HL-60 (cell line): ENCODE results near the gene CFAP45.

Experiments used
- DNase-seq, 2 experiments: peaks; one replicate each; pipeline ENCODE4 v3.0.0-alpha.2; 2010 to 2020; ENCODE audit warnings: low read depth in 1 of 2, low spot score in 1 of 2
- H3K27ac ChIP-seq: fragments of 250-450 bp; sonication (Bioruptor Pico); replicated peaks from 2 replicates; pipeline ENCODE4 v1.5.1; 2020; ENCODE audit warnings: mild to moderate bottlenecking, moderate library complexity
- H3K27me3 ChIP-seq: fragments of 250-450 bp; sonication (Bioruptor Pico); 2 replicates; pipeline ENCODE4 v1.5.1; 2021; ENCODE audit warnings: mild to moderate bottlenecking, moderate library complexity; ENCODE audit not compliant: insufficient read depth, poor library complexity, severe bottlenecking
- H3K4me3 ChIP-seq: replicated peaks from 2 replicates; pipeline ENCODE4 v1.5.1; 2011; ENCODE audit warnings: mild to moderate bottlenecking, control low read depth, low read length; ENCODE audit not compliant: insufficient read depth
- GABPA ChIP-seq: IDR thresholded peaks from 2 replicates; pipeline ENCODE4 v1.6.1; 2012; ENCODE audit warnings: low read depth
- POLR2AphosphoS5 ChIP-seq: IDR thresholded peaks from 2 replicates; pipeline ENCODE4 v1.6.1; 2012; ENCODE audit warnings: low read depth
- SPI1 ChIP-seq: IDR thresholded peaks from 2 replicates; pipeline ENCODE4 v1.6.1; 2012; ENCODE audit warnings: low read depth, mild to moderate bottlenecking, borderline replicate concordance
- TF ChIP-seq, protein P1 (sequence below): IDR thresholded peaks from 2 replicates; pipeline ENCODE4 v1.6.1; 2012; ENCODE audit warnings: low read depth; ENCODE audit not compliant: insufficient replicate concordance
- TF ChIP-seq, protein P2 (sequence below): IDR thresholded peaks from one replicate; pipeline ENCODE4 v1.5.1; 2011; ENCODE audit warnings: low read length, control low read depth, inconsistent platforms; ENCODE audit not compliant: insufficient read depth

CFAP45 gene

DNA sequence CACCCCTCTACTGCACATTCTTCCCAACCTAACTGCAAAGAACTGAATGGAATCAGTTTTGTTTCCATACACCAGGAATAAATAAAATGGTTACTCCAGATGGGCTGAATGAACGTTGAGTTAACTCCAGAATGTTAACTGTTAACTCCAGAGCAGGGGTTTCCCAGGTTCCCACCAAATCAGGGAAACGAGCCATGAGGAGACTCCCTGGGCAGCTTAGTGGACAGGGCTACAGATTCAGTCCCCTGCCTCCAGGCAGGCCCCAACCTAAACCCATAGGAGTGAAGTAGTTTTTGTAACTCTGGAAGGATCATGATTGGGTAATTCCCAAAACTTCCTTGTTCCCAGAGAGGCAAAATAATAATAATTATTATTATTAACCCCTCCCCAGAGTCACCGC is 51.6 kb downstream of the CFAP45 start:
- no peak overlapping the region for H3K27ac ChIP-seq
- H3K27me3 ChIP-seq: peaks cover 8% of the 10 kb centered on the region
- TF ChIP-seq SPI1 (no peak), POLR2AphosphoS5 (no peak), GABPA (no peak)
- TF ChIP-seq, protein P1, sequence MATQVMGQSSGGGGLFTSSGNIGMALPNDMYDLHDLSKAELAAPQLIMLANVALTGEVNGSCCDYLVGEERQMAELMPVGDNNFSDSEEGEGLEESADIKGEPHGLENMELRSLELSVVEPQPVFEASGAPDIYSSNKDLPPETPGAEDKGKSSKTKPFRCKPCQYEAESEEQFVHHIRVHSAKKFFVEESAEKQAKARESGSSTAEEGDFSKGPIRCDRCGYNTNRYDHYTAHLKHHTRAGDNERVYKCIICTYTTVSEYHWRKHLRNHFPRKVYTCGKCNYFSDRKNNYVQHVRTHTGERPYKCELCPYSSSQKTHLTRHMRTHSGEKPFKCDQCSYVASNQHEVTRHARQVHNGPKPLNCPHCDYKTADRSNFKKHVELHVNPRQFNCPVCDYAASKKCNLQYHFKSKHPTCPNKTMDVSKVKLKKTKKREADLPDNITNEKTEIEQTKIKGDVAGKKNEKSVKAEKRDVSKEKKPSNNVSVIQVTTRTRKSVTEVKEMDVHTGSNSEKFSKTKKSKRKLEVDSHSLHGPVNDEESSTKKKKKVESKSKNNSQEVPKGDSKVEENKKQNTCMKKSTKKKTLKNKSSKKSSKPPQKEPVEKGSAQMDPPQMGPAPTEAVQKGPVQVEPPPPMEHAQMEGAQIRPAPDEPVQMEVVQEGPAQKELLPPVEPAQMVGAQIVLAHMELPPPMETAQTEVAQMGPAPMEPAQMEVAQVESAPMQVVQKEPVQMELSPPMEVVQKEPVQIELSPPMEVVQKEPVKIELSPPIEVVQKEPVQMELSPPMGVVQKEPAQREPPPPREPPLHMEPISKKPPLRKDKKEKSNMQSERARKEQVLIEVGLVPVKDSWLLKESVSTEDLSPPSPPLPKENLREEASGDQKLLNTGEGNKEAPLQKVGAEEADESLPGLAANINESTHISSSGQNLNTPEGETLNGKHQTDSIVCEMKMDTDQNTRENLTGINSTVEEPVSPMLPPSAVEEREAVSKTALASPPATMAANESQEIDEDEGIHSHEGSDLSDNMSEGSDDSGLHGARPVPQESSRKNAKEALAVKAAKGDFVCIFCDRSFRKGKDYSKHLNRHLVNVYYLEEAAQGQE: no peak
- TF ChIP-seq, protein P2, sequence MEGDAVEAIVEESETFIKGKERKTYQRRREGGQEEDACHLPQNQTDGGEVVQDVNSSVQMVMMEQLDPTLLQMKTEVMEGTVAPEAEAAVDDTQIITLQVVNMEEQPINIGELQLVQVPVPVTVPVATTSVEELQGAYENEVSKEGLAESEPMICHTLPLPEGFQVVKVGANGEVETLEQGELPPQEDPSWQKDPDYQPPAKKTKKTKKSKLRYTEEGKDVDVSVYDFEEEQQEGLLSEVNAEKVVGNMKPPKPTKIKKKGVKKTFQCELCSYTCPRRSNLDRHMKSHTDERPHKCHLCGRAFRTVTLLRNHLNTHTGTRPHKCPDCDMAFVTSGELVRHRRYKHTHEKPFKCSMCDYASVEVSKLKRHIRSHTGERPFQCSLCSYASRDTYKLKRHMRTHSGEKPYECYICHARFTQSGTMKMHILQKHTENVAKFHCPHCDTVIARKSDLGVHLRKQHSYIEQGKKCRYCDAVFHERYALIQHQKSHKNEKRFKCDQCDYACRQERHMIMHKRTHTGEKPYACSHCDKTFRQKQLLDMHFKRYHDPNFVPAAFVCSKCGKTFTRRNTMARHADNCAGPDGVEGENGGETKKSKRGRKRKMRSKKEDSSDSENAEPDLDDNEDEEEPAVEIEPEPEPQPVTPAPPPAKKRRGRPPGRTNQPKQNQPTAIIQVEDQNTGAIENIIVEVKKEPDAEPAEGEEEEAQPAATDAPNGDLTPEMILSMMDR: no peak
- DNase-seq: no peak
- no peak overlapping the region for H3K4me3 ChIP-seq

DNA sequence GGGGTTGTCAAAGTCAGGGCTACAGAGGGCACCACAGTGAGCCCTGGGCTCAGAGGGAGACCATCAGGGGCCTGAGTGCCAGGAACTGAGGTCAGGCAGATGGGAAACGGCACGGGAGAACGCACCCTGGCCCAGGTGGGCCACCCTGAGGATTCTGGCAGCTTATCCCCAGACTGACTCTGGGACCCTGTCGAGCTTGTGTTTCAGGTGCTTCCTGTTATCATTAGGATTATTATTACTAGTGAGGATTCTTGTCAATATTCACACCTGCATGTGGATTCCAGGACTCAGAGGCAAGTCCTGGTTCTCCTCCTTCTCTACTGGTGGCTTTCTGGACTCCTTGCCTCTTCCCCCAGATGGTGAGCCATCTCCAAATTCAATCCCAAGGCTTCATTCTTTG is 52.7 kb downstream of the CFAP45 start:
- DNase-seq: no peak
- Histone ChIP-seq H3K4me3 (no peak overlapping the region), H3K27ac (no peak overlapping the region), H3K27me3 (peaks cover 8% of the 10 kb centered on the region)
- TF ChIP-seq, protein P2: no peak
- TF ChIP-seq SPI1 (no peak), GABPA (no peak), POLR2AphosphoS5 (no peak)

DNA sequence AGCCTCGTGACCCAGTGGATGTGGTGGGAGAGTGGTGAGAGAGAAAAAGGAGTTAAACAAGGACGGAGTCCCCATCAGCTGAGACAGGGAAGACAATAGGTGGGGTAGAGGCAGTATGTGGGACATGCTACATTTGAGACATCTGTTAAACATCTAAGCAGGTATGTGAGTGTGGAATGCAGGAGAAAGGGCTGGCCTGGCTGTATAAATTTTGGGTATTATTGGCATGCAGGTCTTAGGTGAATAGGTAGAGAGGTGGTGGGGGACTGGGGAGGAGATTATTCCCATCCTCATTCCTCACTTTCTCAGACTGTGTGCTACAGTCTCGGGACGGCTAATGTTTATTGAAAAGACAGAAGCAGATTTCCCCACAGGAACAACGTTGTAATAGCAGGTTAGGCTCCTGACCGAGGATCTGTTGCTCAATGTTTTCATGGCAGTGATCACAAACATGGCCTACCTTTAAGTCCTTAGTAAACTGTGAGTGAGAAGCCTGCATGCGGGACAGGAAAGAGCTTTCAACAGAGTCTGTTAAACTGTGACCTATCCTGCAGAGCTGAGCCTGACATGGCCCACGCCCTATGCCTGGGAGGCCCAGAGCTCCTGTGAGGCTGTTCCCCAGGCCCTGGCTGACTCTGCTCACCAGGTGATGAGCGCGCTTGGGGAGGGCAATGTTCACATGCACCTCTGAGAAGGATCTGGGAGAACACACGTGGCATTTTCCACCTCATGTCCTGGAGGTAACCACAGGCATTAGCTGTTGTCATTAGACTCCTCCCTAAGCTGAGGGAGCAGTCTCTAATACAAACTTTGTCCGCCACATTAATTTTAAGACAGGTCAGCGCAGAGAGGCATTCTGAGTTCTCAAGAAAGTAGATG is 54.0 kb downstream of the CFAP45 start:
- Histone ChIP-seq H3K27ac (no peak overlapping the region), H3K27me3 (peaks cover 8% of the 10 kb centered on the region), H3K4me3 (no peak overlapping the region)
- DNase-seq: peak in 1 of 2 experiments; percentile 14
- TF ChIP-seq, protein P2: no peak
- TF ChIP-seq GABPA (no peak), POLR2AphosphoS5 (no peak), SPI1 (no peak)
- TF ChIP-seq, protein P1: no peak

DNA sequence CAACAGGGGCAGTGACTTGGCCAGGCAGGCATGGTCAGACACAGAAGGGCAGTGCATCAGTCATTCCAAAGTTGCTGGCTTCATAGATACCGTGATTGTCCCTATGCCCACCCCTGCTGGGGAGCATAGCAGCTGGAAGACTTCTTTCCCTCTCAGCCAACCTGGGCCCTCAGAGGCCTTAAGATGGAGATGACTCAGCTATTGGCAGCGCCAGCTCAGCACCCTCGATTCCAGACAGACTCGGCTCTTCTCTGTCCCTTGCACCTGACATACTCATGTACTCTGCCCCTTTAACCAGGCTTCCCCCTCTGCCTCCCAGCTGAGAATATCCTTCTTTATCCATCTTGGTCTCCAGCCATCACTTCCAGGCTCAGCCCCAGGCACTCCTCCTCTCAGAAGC is 56.5 kb downstream of the CFAP45 start:
- no peak for TF ChIP-seq GABPA
- TF ChIP-seq, protein P1: no peak
- H3K4me3 ChIP-seq: no peak overlapping the region
- H3K27me3 ChIP-seq: peaks cover 8% of the 10 kb centered on the region
- DNase-seq: no peak
- H3K27ac ChIP-seq: no peak overlapping the region
